Esophagus squamous epithelium (tissue), 4 donors: Measurements from ENCODE around the gene ATP11A.

Experiments used
- POLR2A ChIP-seq, 4 donors: fragments of 450-650 bp; IDR thresholded peaks; one replicate each; pipeline ENCODE4 v1.6.1; 2017; ENCODE audit warnings: antibody characterized with exemption in 4 of 4, mild to moderate bottlenecking in 4 of 4, moderate library complexity in 3 of 4
- TF ChIP-seq, protein P1 (sequence below), 6 experiments: fragments of 450-650 bp in 4 of 6; fragments of 200-600 bp in 2 of 6; sonication (generic) in 2 of 6; IDR thresholded peaks; one replicate each; pipeline ENCODE4 v1.5.1; 2016 to 2019; ENCODE audit warnings: antibody characterized with exemption in 6 of 6, mild to moderate bottlenecking in 4 of 6, moderate library complexity in 4 of 6

DNA sequence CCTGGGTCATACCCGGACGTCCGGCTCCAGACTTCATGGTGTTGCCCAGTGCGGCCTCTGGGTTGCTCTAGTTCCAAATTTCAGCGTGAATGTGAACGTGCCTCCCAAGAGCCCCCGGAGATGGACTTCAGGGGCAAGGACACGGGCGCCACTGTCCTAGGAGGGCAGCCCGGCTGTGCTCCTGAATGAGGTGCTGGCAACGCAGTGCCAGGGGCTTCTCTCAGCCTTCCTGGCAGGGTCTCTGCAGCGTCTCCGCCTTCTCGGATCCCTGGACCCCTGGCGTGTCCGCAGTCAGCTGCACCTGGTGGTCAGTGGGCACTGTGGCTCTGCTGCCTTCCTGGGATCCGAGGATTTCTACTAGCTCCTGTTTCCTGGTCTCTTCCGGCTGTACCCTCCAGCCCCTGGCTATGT lies 177.5 kb downstream of the ATP11A start:
- TF ChIP-seq, protein P1, sequence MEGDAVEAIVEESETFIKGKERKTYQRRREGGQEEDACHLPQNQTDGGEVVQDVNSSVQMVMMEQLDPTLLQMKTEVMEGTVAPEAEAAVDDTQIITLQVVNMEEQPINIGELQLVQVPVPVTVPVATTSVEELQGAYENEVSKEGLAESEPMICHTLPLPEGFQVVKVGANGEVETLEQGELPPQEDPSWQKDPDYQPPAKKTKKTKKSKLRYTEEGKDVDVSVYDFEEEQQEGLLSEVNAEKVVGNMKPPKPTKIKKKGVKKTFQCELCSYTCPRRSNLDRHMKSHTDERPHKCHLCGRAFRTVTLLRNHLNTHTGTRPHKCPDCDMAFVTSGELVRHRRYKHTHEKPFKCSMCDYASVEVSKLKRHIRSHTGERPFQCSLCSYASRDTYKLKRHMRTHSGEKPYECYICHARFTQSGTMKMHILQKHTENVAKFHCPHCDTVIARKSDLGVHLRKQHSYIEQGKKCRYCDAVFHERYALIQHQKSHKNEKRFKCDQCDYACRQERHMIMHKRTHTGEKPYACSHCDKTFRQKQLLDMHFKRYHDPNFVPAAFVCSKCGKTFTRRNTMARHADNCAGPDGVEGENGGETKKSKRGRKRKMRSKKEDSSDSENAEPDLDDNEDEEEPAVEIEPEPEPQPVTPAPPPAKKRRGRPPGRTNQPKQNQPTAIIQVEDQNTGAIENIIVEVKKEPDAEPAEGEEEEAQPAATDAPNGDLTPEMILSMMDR (IDR thresholded peaks at IDR 0.05), result no peak
- no peak for TF ChIP-seq POLR2A (IDR thresholded peaks at IDR 0.05)
